Activated CD8-positive, alpha-beta memory T cell treated with anti-CD3 and anti-CD28 coated beads for 4 hours (primary cell): ENCODE measurements around the gene VPS26A.
"Not testable (repeated sequence)": the region's sequence is repeated elsewhere in the genome, so short reads cannot be mapped to it uniquely, and the experiment has no call there.

ENCODE experiments used
- DNase-seq, 2 donors: peaks; one replicate each; pipeline ENCODE4 v3.0.0-alpha.2; 2020; ENCODE audit warnings: low read depth in 2 of 2

VPS26A gene

GRCh38 chr10:69102440-69102839 lies 21.5 kb upstream of the VPS26A start:
- DNase-seq, result no peak

- DNase-seq, result no peak
Observed at GRCh38 chr10:69103784-69104183, 20.2 kb upstream of the VPS26A start.

GRCh38 chr10:69104994-69105790 lies 18.8 kb upstream of the VPS26A start:
- DNase-seq, result no peak

- DNase-seq, result no peak
Observed at GRCh38 chr10:69107176-69107490, 16.8 kb upstream of the VPS26A start.

GRCh38 chr10:69107699-69108098 lies 16.3 kb upstream of the VPS26A start:
- no peak for DNase-seq

- no peak for DNase-seq
Observed at GRCh38 chr10:69119896-69120295, 4.1 kb upstream of the VPS26A start.

- DNase-seq, result no peak
Observed at GRCh38 chr10:69123306-69123746, 652 bp upstream of the VPS26A start.

GRCh38 chr10:69124563-69125268 lies 738 bp downstream of the VPS26A start:
- peak in 1 of 2 donors; percentile 20 for DNase-seq

- DNase-seq, result no peak
Observed at GRCh38 chr10:69125554-69125953, 1.6 kb downstream of the VPS26A start.

GRCh38 chr10:69130251-69130650 lies 6.3 kb downstream of the VPS26A start:
- no peak for DNase-seq

- DNase-seq, result no peak
Observed at GRCh38 chr10:69139961-69140360, 16.0 kb downstream of the VPS26A start.

GRCh38 chr10:69141304-69141703 lies 17.3 kb downstream of the VPS26A start:
- no peak for DNase-seq

GRCh38 chr10:69142074-69142473 lies 18.1 kb downstream of the VPS26A start:
- DNase-seq, result not testable (repeated sequence)

- no peak for DNase-seq
Observed at GRCh38 chr10:69142983-69143382, 19.0 kb downstream of the VPS26A start.

GRCh38 chr10:69145329-69145728 lies 21.4 kb downstream of the VPS26A start:
- DNase-seq, result no peak

GRCh38 chr10:69145864-69146263 lies 21.9 kb downstream of the VPS26A start:
- no peak for DNase-seq

GRCh38 chr10:69146759-69147158 lies 22.8 kb downstream of the VPS26A start:
- no peak for DNase-seq

GRCh38 chr10:69151984-69152383 lies 28.0 kb downstream of the VPS26A start:
- no peak for DNase-seq

GRCh38 chr10:69153227-69153626 lies 29.2 kb downstream of the VPS26A start:
- no peak for DNase-seq

GRCh38 chr10:69160809-69161241 lies 36.8 kb downstream of the VPS26A start:
- DNase-seq, result no peak

- no peak for DNase-seq
Observed at GRCh38 chr10:69168493-69168892, 44.5 kb downstream of the VPS26A start.

- no peak for DNase-seq
Observed at GRCh38 chr10:69172241-69172982, 48.4 kb downstream of the VPS26A start.

GRCh38 chr10:69175326-69175725 lies 51.3 kb downstream of the VPS26A start:
- not testable (repeated sequence) for DNase-seq
